Myocyte (in vitro differentiated cells): ENCODE results near the gene RACK1. TPM values are rescaled to one million over a fixed set of nuclear protein-coding genes. Genes with fewer than 3 reads are reported as not detected.

Experiments used
- microRNA-seq: library from miRNA; unstranded; fragments of <30 nt; microRNA quantifications from one replicate; pipeline ENCODE4, GENCODE V29; 2016
- total RNA-seq: library from RNA; depleted of rRNA; stranded (reverse); fragments of >200 nt; gene quantifications from 2 replicates; pipeline ENCODE4 v1.2.3, GENCODE V29; 2014

The RACK1 gene
- total RNA-seq, 1 donor from 2014 or later: 2,741 TPM

Small RNA genes within 50 kb of the gene (microRNA-seq; reads per million reads assigned to microRNA genes)
- gene MIR4638: not detected

Other genes with a start within 250 kb of the RACK1 start
- gene BTNL9, start 203.6 kb downstream of the RACK1 start, total RNA-seq: not detected in 2 replicates
- gene OR2V1, start 112.7 kb downstream of the RACK1 start, total RNA-seq: not detected in 2 replicates
- gene OR2V2, start 96.3 kb downstream of the RACK1 start, total RNA-seq: not detected in 2 replicates
- gene TRIM7, start 38.7 kb downstream of the RACK1 start, total RNA-seq: 8.9 and 18.8 TPM in 2 replicates
- 13.4 and 13.8 TPM in 2 replicates for gene TRIM41, start 20.6 kb downstream of the RACK1 start, total RNA-seq
- 4.3 and 8.0 TPM in 2 replicates for gene TRIM52, start 17.2 kb upstream of the RACK1 start, total RNA-seq
- not detected in 2 replicates for gene OR4F3, start 123.4 kb upstream of the RACK1 start, total RNA-seq